GM12878 (cell line): ENCODE measurements around the gene LMTK2. TPM values are rescaled to one million over a fixed set of nuclear protein-coding genes. Genes with fewer than 3 reads are reported as not detected.

ENCODE experiments used
- DPF2 ChIP-seq: fragments of 450-650 bp; IDR thresholded peaks from 2 replicates; pipeline ENCODE4 v1.6.1; 2017; ENCODE audit warnings: mild to moderate bottlenecking
- EGR1 ChIP-seq, 2 experiments: IDR thresholded peaks; 1 replicate in 1 of 2; 2 replicates in 1 of 2; pipeline ENCODE4 v1.6.1; 2011 to 2012; ENCODE audit warnings: low read depth in 2 of 2, low read length in 2 of 2, borderline replicate concordance in 1 of 2, mild to moderate bottlenecking in 1 of 2, moderate library complexity in 1 of 2
- MXI1 ChIP-seq: fragments of 150-350 bp; IDR thresholded peaks from 2 replicates; pipeline ENCODE4 v1.6.1; 2011; ENCODE audit warnings: low read depth, mild to moderate bottlenecking, inconsistent platforms, low read length, improper control_type of control experiment
- NFYA ChIP-seq: IDR thresholded peaks from 2 replicates; pipeline ENCODE4 v1.6.1; 2011; ENCODE audit warnings: low read depth, mild to moderate bottlenecking, low read length, improper control_type of control experiment, borderline replicate concordance
- NFYB ChIP-seq: IDR thresholded peaks from 2 replicates; pipeline ENCODE4 v1.6.1; 2011; ENCODE audit warnings: low read depth, mild to moderate bottlenecking, low read length, improper control_type of control experiment, moderate library complexity; ENCODE audit not compliant: insufficient read depth
- PAX5 ChIP-seq: IDR thresholded peaks from 2 replicates; pipeline ENCODE4 v1.6.1; 2011; ENCODE audit warnings: low read depth, low read length, borderline replicate concordance
- POLR2AphosphoS2 ChIP-seq: IDR thresholded peaks from 2 replicates; pipeline ENCODE4 v1.6.1; 2011; ENCODE audit warnings: low read depth, mild to moderate bottlenecking, low read length, improper control_type of control experiment, moderate library complexity
- RAD51 ChIP-seq: fragments of 450-650 bp; IDR thresholded peaks from 2 replicates; pipeline ENCODE4 v1.6.1; 2016; ENCODE audit warnings: moderate library complexity, mild to moderate bottlenecking, inconsistent platforms
- STAT1 ChIP-seq: fragments of 450-650 bp; conservative IDR thresholded peaks from 2 replicates; pipeline ENCODE4 v1.6.1; 2014; ENCODE audit warnings: antibody characterized with exemption, mild to moderate bottlenecking
- SUPT20H ChIP-seq: IDR thresholded peaks from 2 replicates; pipeline ENCODE4 v1.6.1; 2011; ENCODE audit warnings: low read depth, mild to moderate bottlenecking, low read length, moderate library complexity, borderline replicate concordance; ENCODE audit not compliant: control insufficient read depth
- ZBED1 ChIP-seq: IDR thresholded peaks from 2 replicates; pipeline ENCODE4 v1.6.1; 2016; ENCODE audit warnings: borderline replicate concordance
- ZNF217 ChIP-seq: fragments of 450-650 bp; IDR thresholded peaks from 2 replicates; pipeline ENCODE4 v1.6.1; 2017; ENCODE audit warnings: antibody characterized with exemption, mild to moderate bottlenecking
- polyA plus RNA-seq, 11 experiments: library from polyadenylated mRNA; depleted of rRNA in 4 of 11; unstranded in 6 of 11; stranded (reverse) in 5 of 11; fragments of >200 nt; fragmentation: Nextera tagmentation in 4 of 11; fragmentation: Illumina TruSeq in 1 of 11; extraction: Ambion mirVana in 4 of 11; extraction: Trizol in 1 of 11; gene quantifications; 1 replicate in 1 of 11; 2 replicates in 10 of 11; pipeline versions ENCODE4 v1.2.1 to v1.2.3, GENCODE V29; 2011 to 2016; ENCODE audit warnings: inconsistent platforms in 2 of 11, missing spikeins in 2 of 11, low read depth in 1 of 11
- total RNA-seq, 4 experiments: library from RNA; depleted of rRNA in 3 of 4; stranded (reverse); fragments of >200 nt in 3 of 4; fragmentation: Illumina TruSeq in 1 of 4; extraction: Trizol in 1 of 4; gene quantifications; 2 replicates each; pipeline versions ENCODE4 v1.2.1 to v1.2.3, GENCODE V29; 2013 to 2021
- TF ChIP-seq, protein P1 (sequence below): fragments of 450-650 bp; IDR thresholded peaks from 2 replicates; pipeline ENCODE4 v1.6.1; 2017; ENCODE audit warnings: mild to moderate bottlenecking, moderate library complexity
- TF ChIP-seq, protein P2 (sequence below): IDR thresholded peaks from 2 replicates; pipeline ENCODE4 v1.6.1; 2012; ENCODE audit warnings: low read depth, low read length, improper control_type of control experiment
- TF ChIP-seq, protein P3 (sequence below): IDR thresholded peaks from 2 replicates; pipeline ENCODE4 v1.6.1; 2011; ENCODE audit warnings: borderline replicate concordance, low read depth, mild to moderate bottlenecking, moderate library complexity, low read length; ENCODE audit not compliant: insufficient read depth, poor library complexity, severe bottlenecking
- TF ChIP-seq, protein P4 (sequence below): fragments of 450-650 bp; IDR thresholded peaks from 2 replicates; pipeline ENCODE4 v1.6.1; 2018; ENCODE audit warnings: mild to moderate bottlenecking, low read depth, moderate library complexity; ENCODE audit not compliant: partially characterized antibody
- TF ChIP-seq, protein P5 (sequence below): fragments of 450-650 bp; IDR thresholded peaks from 2 replicates; pipeline ENCODE4 v1.6.1; 2014; ENCODE audit warnings: mild to moderate bottlenecking
- TF ChIP-seq, protein P6 (sequence below): IDR thresholded peaks from 2 replicates; pipeline ENCODE4 v1.6.1; 2011; ENCODE audit warnings: low read depth, mild to moderate bottlenecking, low read length, moderate library complexity, borderline replicate concordance; ENCODE audit errors: extremely low read depth

The LMTK2 gene
- total and polyA plus RNA-seq, 10 of the 15 experiments (the other 5 are each of a cell fraction or from before 2014, with no cell fraction given): 0.68 to 8.7 (median 4.6) TPM

DNA sequence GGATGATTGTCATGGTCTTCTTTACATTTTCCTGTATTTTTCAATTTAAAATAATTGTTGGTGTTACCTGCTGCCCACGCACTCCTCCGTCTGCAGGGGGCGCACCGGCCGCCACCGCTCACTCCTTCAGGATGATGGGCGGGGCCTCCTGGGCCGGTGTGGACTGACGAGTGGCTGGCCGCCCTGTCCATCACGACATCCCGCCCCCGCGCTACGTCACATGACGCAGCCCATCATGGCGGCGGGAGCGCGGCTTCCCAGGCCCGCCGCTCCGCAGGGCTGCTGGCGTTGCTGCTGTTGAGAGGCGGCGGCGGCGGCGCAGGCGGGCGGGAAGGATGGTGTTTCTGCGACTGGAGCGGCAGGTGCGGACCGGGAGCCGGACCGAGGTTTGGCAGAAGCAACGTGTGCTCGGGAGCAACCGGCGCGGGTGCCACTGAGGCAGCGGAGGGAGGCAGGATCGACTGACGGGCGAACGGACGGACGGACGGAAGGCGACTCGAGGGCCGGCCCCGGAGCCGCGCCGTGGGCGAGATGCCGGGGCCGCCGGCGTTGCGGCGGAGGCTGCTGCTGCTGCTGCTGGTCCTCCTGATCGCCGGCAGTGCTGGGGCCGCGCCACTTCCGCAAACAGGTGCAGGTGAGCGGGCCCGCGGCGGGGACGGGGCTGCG, at the start of gene LMTK2 (continued):
- TF ChIP-seq, protein P1, sequence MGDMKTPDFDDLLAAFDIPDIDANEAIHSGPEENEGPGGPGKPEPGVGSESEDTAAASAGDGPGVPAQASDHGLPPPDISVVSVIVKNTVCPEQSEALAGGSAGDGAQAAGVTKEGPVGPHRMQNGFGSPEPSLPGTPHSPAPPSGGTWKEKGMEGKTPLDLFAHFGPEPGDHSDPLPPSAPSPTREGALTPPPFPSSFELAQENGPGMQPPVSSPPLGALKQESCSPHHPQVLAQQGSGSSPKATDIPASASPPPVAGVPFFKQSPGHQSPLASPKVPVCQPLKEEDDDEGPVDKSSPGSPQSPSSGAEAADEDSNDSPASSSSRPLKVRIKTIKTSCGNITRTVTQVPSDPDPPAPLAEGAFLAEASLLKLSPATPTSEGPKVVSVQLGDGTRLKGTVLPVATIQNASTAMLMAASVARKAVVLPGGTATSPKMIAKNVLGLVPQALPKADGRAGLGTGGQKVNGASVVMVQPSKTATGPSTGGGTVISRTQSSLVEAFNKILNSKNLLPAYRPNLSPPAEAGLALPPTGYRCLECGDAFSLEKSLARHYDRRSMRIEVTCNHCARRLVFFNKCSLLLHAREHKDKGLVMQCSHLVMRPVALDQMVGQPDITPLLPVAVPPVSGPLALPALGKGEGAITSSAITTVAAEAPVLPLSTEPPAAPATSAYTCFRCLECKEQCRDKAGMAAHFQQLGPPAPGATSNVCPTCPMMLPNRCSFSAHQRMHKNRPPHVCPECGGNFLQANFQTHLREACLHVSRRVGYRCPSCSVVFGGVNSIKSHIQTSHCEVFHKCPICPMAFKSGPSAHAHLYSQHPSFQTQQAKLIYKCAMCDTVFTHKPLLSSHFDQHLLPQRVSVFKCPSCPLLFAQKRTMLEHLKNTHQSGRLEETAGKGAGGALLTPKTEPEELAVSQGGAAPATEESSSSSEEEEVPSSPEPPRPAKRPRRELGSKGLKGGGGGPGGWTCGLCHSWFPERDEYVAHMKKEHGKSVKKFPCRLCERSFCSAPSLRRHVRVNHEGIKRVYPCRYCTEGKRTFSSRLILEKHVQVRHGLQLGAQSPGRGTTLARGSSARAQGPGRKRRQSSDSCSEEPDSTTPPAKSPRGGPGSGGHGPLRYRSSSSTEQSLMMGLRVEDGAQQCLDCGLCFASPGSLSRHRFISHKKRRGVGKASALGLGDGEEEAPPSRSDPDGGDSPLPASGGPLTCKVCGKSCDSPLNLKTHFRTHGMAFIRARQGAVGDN: no peak
- no peak for TF ChIP-seq NFYA
- peak; percentile 46 to 93 for TF ChIP-seq EGR1 (IDR thresholded peaks at IDR 0.05; ENCODE audit: borderline replicate concordance in 1 of 2, low read depth in 2 of 2, low read length in 2 of 2)
- no peak for TF ChIP-seq ZBED1
- peak; percentile 81; the same call in 1 of the 2 replicates for TF ChIP-seq NFYB
- no peak for TF ChIP-seq SUPT20H
- TF ChIP-seq STAT1: no peak
- no peak for TF ChIP-seq MXI1
- TF ChIP-seq, protein P2, sequence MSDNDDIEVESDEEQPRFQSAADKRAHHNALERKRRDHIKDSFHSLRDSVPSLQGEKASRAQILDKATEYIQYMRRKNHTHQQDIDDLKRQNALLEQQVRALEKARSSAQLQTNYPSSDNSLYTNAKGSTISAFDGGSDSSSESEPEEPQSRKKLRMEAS: peak; percentile 58; the same call in 1 of the 2 replicates
- TF ChIP-seq PAX5: no peak
- TF ChIP-seq DPF2: peak; percentile 99
- TF ChIP-seq, protein P3, sequence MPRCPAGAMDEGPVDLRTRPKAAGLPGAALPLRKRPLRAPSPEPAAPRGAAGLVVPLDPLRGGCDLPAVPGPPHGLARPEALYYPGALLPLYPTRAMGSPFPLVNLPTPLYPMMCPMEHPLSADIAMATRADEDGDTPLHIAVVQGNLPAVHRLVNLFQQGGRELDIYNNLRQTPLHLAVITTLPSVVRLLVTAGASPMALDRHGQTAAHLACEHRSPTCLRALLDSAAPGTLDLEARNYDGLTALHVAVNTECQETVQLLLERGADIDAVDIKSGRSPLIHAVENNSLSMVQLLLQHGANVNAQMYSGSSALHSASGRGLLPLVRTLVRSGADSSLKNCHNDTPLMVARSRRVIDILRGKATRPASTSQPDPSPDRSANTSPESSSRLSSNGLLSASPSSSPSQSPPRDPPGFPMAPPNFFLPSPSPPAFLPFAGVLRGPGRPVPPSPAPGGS: no peak
- TF ChIP-seq POLR2AphosphoS2: 0 out of 2 replicates have a peak, but pooled peaks have one; percentile 36
- TF ChIP-seq, protein P4, sequence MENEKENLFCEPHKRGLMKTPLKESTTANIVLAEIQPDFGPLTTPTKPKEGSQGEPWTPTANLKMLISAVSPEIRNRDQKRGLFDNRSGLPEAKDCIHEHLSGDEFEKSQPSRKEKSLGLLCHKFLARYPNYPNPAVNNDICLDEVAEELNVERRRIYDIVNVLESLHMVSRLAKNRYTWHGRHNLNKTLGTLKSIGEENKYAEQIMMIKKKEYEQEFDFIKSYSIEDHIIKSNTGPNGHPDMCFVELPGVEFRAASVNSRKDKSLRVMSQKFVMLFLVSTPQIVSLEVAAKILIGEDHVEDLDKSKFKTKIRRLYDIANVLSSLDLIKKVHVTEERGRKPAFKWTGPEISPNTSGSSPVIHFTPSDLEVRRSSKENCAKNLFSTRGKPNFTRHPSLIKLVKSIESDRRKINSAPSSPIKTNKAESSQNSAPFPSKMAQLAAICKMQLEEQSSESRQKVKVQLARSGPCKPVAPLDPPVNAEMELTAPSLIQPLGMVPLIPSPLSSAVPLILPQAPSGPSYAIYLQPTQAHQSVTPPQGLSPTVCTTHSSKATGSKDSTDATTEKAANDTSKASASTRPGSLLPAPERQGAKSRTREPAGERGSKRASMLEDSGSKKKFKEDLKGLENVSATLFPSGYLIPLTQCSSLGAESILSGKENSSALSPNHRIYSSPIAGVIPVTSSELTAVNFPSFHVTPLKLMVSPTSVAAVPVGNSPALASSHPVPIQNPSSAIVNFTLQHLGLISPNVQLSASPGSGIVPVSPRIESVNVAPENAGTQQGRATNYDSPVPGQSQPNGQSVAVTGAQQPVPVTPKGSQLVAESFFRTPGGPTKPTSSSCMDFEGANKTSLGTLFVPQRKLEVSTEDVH: no peak
- TF ChIP-seq RAD51: peak; percentile 86
- TF ChIP-seq, protein P5, sequence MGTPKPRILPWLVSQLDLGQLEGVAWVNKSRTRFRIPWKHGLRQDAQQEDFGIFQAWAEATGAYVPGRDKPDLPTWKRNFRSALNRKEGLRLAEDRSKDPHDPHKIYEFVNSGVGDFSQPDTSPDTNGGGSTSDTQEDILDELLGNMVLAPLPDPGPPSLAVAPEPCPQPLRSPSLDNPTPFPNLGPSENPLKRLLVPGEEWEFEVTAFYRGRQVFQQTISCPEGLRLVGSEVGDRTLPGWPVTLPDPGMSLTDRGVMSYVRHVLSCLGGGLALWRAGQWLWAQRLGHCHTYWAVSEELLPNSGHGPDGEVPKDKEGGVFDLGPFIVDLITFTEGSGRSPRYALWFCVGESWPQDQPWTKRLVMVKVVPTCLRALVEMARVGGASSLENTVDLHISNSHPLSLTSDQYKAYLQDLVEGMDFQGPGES: peak; percentile 72; the same call in 1 of the 2 replicates
- no peak for TF ChIP-seq ZNF217
- TF ChIP-seq, protein P6, sequence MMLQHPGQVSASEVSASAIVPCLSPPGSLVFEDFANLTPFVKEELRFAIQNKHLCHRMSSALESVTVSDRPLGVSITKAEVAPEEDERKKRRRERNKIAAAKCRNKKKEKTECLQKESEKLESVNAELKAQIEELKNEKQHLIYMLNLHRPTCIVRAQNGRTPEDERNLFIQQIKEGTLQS: peak; percentile 57; the same call in 1 of the 2 replicates
